Caco-2 (cell line): Measurements from ENCODE around the gene MAPRE2. TPM values are rescaled to one million over a fixed set of nuclear protein-coding genes. Genes with fewer than 3 reads are reported as not detected.

Source experiments
- BruUV-seq: library from RNA; stranded (reverse); fragments of 400-500 nt; replicated peaks from 2 replicates; lab custom pipeline; 2021; lab: Mats Ljungman, UMichigan
- CTCF ChIA-PET: fragments of 300-600 bp; sonication (Branson Sonifier 250); formaldehyde crosslinking; loops from one replicate; lab custom pipeline; 2022; ENCODE audit warnings: antibody characterized with exemption; lab: Charles Lee
- POLR2A ChIA-PET: fragments of 300-600 bp; sonication (Branson Sonifier 250); formaldehyde crosslinking; loops from one replicate; lab custom pipeline; 2022; ENCODE audit warnings: antibody characterized with exemption; lab: Charles Lee
- DNase-seq, 2 experiments: peaks; one replicate each; pipeline versions ENCODE4 v3.0.0 to v3.0.0-alpha.2; 2020 to 2022
- H3K27me3 ChIP-seq: replicated peaks from 2 replicates; pipeline ENCODE4 v1.6.0; 2011; ENCODE audit warnings: low read length; ENCODE audit not compliant: control insufficient read depth, insufficient read depth
- H3K36me3 ChIP-seq: 2 replicates; pipeline ENCODE4 v1.5.1; 2011; ENCODE audit warnings: low read length; ENCODE audit not compliant: control insufficient read depth, insufficient read depth
- H3K4me1 ChIP-seq: fragments of 250-450 bp; sonication (Bioruptor Pico); 2 replicates; pipeline ENCODE4 v1.5.1; 2020; ENCODE audit warnings: mild to moderate bottlenecking
- H3K4me3 ChIP-seq: 2 replicates; pipeline ENCODE4 v1.5.1; 2011; ENCODE audit warnings: low read depth, mild to moderate bottlenecking, control low read depth, low read length
- H3K9me3 ChIP-seq: fragments of 250-450 bp; sonication (Bioruptor Pico); 2 replicates; pipeline ENCODE4 v1.5.1; 2020; ENCODE audit warnings: mild to moderate bottlenecking, moderate library complexity
- H3K27ac Mint-ChIP-seq: one replicate; pipeline ENCODE4 v1.8.0; 2022; ENCODE audit warnings: mixed read lengths; ENCODE audit not compliant: unreplicated experiment
- H3K27me3 Mint-ChIP-seq: one replicate; pipeline ENCODE4 v1.8.0; 2022; ENCODE audit warnings: mixed read lengths; ENCODE audit not compliant: insufficient read depth, unreplicated experiment
- H3K36me3 Mint-ChIP-seq: one replicate; pipeline ENCODE4 v1.8.0; 2022; ENCODE audit warnings: mild to moderate bottlenecking, mixed read lengths; ENCODE audit not compliant: insufficient read depth, unreplicated experiment
- H3K4me1 Mint-ChIP-seq: one replicate; pipeline ENCODE4 v1.8.0; 2022; ENCODE audit warnings: low read depth, mixed read lengths; ENCODE audit not compliant: unreplicated experiment
- H3K4me3 Mint-ChIP-seq: one replicate; pipeline ENCODE4 v1.8.0; 2022; ENCODE audit warnings: mild to moderate bottlenecking, moderate library complexity, mixed read lengths; ENCODE audit not compliant: unreplicated experiment
- H3K9me3 Mint-ChIP-seq: one replicate; pipeline ENCODE4 v1.8.0; 2022; ENCODE audit warnings: mixed read lengths; ENCODE audit not compliant: unreplicated experiment
- intact Hi-C: fragments of 100-400 bp; cut with micrococcal nuclease; formaldehyde crosslinking; loops from one replicate; pipeline ENCODE4 v1.10.0; 2022; ENCODE audit not compliant: unreplicated experiment
- total RNA-seq: library from RNA; stranded (reverse); gene quantifications from 2 replicates; pipeline ENCODE4 v1.2.3, GENCODE V29; 2022
- TF ChIP-seq, protein P1 (sequence below), 2 experiments: fragments of 200-600 bp in 1 of 2; IDR thresholded peaks; 1 replicate in 1 of 2; 2 replicates in 1 of 2; pipeline versions ENCODE4 v1.5.1 to v1.8.0; 2011 to 2022; ENCODE audit warnings: antibody characterized with exemption in 1 of 2, control low read depth in 1 of 2, inconsistent platforms in 1 of 2, low read depth in 1 of 2, low read length in 1 of 2, mild to moderate bottlenecking in 1 of 2, moderate library complexity in 1 of 2; ENCODE audit not compliant: insufficient read depth in 1 of 2, severe bottlenecking in 1 of 2, unreplicated experiment in 1 of 2

MAPRE2 gene
- total RNA-seq, 1 experiment from 2014 or later, result 9.3 TPM

DNA sequence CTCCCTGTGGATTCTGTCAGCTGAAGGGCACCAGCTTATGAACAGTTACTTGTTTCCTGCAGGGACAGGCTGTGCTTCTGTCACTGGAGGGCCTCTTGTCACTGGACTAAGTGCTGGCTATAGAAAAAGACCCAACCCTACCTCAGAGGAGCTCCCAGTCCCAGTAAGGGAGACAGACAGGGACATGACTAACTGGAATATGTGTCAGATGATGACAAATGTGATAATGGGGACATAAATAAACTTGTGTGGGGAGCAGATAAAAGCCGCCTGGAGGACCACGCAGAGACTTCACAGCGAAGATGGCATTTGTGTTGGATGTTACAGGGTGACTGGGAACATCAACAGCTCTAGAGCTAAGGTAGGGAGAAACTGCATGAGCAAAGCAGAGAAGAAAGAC lies 95.0 kb downstream of the MAPRE2 start:
- Histone ChIP-seq H3K27me3 (no peaks in the 10 kb centered on the region), H3K36me3 (no peaks in the 10 kb centered on the region), H3K4me3 (no peak overlapping the region), H3K4me1 (no peaks in the 10 kb centered on the region), H3K9me3 (no peaks in the 10 kb centered on the region)
- Mint-ChIP-seq H3K27me3 (no peaks in the 10 kb centered on the region), H3K9me3 (no peaks in the 10 kb centered on the region), H3K27ac (no peak overlapping the region), H3K36me3 (no peaks in the 10 kb centered on the region), H3K4me3 (no peak overlapping the region), H3K4me1 (peaks cover 6% of the 10 kb centered on the region)
- intact Hi-C loops, result no loop called here
- DNase-seq, result no peak
- ChIA-PET POLR2A (no interaction called here), CTCF (no interaction called here)
- TF ChIP-seq, protein P1, sequence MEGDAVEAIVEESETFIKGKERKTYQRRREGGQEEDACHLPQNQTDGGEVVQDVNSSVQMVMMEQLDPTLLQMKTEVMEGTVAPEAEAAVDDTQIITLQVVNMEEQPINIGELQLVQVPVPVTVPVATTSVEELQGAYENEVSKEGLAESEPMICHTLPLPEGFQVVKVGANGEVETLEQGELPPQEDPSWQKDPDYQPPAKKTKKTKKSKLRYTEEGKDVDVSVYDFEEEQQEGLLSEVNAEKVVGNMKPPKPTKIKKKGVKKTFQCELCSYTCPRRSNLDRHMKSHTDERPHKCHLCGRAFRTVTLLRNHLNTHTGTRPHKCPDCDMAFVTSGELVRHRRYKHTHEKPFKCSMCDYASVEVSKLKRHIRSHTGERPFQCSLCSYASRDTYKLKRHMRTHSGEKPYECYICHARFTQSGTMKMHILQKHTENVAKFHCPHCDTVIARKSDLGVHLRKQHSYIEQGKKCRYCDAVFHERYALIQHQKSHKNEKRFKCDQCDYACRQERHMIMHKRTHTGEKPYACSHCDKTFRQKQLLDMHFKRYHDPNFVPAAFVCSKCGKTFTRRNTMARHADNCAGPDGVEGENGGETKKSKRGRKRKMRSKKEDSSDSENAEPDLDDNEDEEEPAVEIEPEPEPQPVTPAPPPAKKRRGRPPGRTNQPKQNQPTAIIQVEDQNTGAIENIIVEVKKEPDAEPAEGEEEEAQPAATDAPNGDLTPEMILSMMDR (IDR thresholded peaks at IDR 0.05; ENCODE audit: insufficient read depth in 1 of 2, low read depth in 1 of 2, low read length in 1 of 2, severe bottlenecking in 1 of 2, unreplicated experiment in 1 of 2), result no peak
- no TSS peak for BruUV-seq

- Histone ChIP-seq H3K27me3 (no peaks in the 10 kb centered on the region), H3K36me3 (no peaks in the 10 kb centered on the region), H3K4me1 (no peaks in the 10 kb centered on the region), H3K9me3 (no peaks in the 10 kb centered on the region), H3K4me3 (no peak overlapping the region)
- H3K9me3 Mint-ChIP-seq, result no peaks in the 10 kb centered on the region
- ChIA-PET CTCF (no interaction called here), POLR2A (no interaction called here)
- no peak overlapping the region for H3K4me3 Mint-ChIP-seq
- peaks cover 6% of the 10 kb centered on the region for H3K4me1 Mint-ChIP-seq
- DNase-seq, result no peak
- no peaks in the 10 kb centered on the region for H3K36me3 Mint-ChIP-seq
- H3K27ac Mint-ChIP-seq, result no peak overlapping the region
- BruUV-seq, result no TSS peak
- TF ChIP-seq, protein P1 (IDR thresholded peaks at IDR 0.05; ENCODE audit: insufficient read depth in 1 of 2, low read depth in 1 of 2, low read length in 1 of 2, severe bottlenecking in 1 of 2, unreplicated experiment in 1 of 2), result no peak
- no peaks in the 10 kb centered on the region for H3K27me3 Mint-ChIP-seq
- intact Hi-C loops, result no loop called here
Measured at GRCh38 chr18:35136885-35137284, 95.7 kb downstream of the MAPRE2 start.

DNA sequence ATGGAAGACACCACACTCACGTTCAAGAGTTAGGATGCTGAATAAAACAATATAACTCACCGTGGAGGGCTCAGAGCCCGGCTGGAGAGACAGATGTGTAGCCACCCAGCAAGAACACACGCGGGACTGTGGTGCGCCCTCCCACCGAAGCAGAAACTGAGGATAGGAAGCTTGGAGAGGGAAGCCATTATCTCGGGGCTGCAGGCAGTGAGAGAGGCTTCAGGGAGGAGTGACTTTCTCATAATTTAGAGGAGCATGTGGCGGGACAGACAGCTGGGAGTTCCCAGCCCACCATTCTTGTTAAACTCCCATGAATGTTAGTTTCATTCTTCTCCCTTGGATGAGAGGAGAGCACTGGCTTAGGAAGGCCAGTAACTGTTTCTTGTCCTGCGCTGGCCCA lies 96.4 kb downstream of the MAPRE2 start:
- POLR2A ChIA-PET, result no interaction called here
- TF ChIP-seq, protein P1 (IDR thresholded peaks at IDR 0.05; ENCODE audit: insufficient read depth in 1 of 2, low read depth in 1 of 2, low read length in 1 of 2, severe bottlenecking in 1 of 2, unreplicated experiment in 1 of 2), result no peak
- Mint-ChIP-seq H3K36me3 (no peaks in the 10 kb centered on the region), H3K4me3 (no peak overlapping the region), H3K27me3 (no peaks in the 10 kb centered on the region), H3K9me3 (no peaks in the 10 kb centered on the region), H3K4me1 (peaks cover 6% of the 10 kb centered on the region), H3K27ac (no peak overlapping the region)
- H3K4me3 ChIP-seq, result no peak overlapping the region
- no peaks in the 10 kb centered on the region for H3K9me3 ChIP-seq
- no peaks in the 10 kb centered on the region for H3K27me3 ChIP-seq
- no peak for DNase-seq
- no TSS peak for BruUV-seq
- no peaks in the 10 kb centered on the region for H3K4me1 ChIP-seq
- intact Hi-C loops, result no loop called here
- H3K36me3 ChIP-seq, result no peaks in the 10 kb centered on the region
- CTCF ChIA-PET, result no interaction called here
